ENCODE data around the gene TMEM260.

The TMEM260 gene

GRCh38 chr14:56579345-56580220 is at the start of gene TMEM260:
Gene TMEM260 (plus strand): TSS chr14:56579798. CDS start chr14:56579915, 117 bp downstream.
- DNase-seq (ENCODE audit: low read depth): peak; percentile 85

DNA sequence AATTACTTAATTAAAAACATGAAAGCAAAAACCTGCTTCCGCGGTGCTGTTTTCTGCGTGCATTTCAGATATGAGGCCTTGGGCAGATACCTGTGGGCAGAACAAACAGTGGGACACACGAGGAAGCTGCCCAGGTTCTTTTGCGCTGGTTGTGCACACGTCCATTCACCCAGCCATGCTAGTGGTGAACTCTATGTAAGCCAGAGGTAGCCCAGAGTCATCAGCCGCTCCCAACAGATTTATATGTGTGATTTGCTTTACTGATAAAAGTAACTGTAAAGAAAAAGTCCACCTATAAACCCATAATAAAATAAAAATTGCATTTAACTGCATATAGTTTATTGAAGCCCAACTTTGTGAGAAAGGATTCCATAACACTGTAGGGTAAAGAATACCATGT is 47.1 kb upstream of the TMEM260 start:
- no peak for DNase-seq (ENCODE audit: low read depth)

DNA sequence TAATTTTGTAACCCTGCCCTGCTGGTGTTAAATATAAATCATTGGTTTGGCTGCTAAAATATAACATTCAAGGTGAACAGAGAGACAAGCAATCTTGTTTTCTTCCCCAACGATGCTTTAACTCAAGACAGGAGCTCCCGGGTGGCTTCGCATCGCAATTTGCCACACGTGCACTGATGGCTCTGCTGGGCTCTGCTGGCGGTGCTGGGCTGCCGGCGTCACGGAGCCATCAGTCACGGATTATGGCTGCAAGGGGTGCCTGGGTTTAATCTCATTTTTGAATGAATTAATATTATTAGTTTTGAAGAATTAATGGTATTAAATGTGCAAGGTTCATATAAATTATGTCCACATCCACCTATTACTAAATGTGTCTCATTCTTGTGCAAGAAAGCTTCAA is 44.9 kb upstream of the TMEM260 start:
- no peak for DNase-seq (ENCODE audit: low read depth)

- no peak for DNase-seq (ENCODE audit: low read depth)
Measured at GRCh38 chr14:56539862-56540261, 39.7 kb upstream of the TMEM260 start.

DNA sequence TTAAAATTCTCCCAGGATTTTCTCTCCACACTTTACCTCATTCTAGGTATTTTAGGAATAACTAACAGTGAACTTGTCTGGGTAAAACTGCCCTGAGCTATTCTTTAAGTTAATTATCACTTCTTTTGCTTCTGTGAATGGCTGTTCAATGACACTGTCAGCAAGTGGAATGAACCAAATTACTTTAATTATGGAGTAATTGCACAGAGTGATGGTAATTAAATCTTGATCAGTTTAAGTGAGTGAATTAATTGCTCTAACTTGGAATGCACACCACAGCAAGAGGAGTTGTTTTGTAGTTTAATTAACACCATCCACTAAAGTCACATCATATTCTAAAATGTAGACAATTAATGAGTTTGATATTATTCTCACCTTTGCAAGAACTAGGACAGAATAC is 36.2 kb upstream of the TMEM260 start:
- no peak for DNase-seq (ENCODE audit: low read depth)

DNA sequence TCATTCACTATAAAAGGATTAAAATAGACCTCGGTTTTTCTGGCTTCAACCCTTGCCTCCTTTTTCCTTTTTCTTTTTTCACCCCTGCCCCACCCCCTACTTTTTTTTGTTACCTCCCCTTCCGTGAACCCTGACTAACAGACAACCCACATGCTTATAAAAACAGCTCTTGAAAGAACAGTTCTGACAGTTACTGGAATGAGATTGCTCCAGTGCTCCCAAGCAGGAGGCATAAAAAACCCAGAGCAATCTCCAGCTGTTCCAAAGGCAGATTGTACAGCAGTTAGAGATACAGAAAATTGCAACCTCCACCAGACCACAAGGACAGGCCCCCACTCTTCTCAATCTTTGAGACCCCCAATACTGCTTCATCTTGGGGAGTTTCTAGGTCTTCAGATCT is 29.9 kb upstream of the TMEM260 start:
- DNase-seq (ENCODE audit: low read depth): no peak

DNA sequence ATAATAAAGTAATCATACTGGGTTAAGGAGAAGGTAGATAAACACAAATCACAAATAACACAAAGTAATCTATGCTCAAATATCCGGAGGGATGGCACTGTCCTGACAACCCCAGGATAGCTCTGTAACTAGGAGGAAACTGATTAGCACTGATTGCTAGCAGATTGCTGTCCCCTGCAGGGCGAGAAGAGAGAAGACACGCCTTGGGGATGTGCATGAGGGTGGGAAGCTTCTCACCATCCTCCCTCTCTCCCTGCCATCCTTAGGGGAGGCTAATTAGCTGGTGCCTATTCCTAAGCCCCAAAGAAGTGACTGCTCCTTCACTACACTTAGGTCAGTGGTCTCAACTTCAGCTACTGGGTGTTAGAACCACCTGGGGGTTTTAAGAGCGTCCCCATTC is 27.0 kb upstream of the TMEM260 start:
- no peak for DNase-seq (ENCODE audit: low read depth)

DNA sequence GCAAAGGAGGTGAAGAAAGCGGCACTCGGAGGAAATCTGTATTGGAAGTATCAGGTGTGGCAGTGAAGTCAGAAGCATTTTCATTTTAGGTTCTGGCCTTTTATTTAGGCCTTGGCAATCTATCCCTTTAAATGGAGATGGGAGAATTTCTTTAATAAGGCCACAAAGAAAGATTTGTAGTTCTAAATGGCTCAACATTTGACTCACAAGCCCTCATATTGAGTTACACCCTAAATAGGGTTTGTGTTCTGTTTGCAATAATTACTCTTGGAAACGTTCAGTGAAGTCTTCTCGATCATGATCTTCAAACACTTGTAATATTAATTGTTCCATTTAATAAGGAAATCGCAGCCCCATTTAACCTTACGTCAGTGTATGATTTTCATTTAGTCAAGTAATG is 25.3 kb upstream of the TMEM260 start:
- no peak for DNase-seq (ENCODE audit: low read depth)

GRCh38 chr14:56555921-56556570 is 23.6 kb upstream of the TMEM260 start:
- peak; percentile 40 for DNase-seq (ENCODE audit: low read depth)

DNA sequence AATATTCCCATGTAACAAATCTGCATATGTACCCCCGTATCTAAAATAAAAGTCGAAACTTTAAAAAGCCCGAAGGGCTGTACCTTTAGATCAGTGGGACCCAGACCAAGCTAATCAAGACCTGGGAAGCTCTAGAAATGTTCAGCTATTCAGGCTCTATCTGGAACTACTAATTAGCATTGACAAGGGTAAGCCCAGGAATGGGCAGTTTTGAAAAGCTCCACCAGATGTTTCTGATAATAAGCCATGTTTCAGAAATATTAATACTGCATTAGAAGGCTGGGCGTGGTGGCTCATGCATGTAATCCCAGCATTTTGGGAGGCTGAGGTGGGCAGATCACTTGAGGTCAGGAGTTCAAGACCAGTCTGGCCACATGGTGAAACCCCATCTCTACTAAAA is 20.4 kb upstream of the TMEM260 start:
- no peak for DNase-seq (ENCODE audit: low read depth)

DNA sequence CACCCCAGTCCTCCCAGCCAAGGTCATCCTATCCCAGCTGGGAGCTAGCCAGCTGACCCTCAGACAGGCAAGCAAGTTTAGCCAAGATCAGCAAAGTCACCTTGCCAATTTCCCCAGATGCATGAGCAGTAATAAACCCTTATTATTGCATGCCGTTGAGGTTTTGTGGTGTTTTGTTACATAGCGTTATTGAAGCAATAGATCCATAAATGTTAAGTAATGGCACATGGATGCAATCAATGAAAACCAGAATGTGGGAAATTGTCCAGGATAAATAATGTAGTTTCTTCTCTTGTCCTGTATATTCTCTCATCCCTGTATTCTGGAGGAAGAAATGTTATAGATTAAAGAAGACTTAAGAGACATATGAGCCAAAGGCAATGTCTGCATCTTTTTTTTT is 18.0 kb upstream of the TMEM260 start:
- DNase-seq (ENCODE audit: low read depth): peak; percentile 75

GRCh38 chr14:56562883-56563282 is 16.7 kb upstream of the TMEM260 start:
- no peak for DNase-seq (ENCODE audit: low read depth)

DNA sequence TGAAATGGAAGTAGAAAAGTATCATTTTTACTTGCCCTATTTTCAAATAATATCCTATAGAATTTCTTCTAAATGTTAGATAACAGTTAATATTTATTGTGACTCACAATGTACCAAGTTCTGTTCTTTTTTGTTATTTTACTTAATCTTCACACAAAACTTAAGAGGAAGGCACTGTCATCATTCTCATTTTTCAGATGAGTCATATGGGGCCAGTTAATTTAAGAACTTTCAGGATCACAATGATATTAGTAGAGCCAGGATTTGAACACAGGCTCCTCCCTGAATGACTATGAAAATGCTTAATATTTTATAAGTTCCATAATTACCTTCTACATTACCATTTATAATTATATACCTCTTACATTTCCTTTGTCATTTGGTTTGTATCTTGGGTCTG is 10.4 kb upstream of the TMEM260 start:
- DNase-seq (ENCODE audit: low read depth): no peak

DNA sequence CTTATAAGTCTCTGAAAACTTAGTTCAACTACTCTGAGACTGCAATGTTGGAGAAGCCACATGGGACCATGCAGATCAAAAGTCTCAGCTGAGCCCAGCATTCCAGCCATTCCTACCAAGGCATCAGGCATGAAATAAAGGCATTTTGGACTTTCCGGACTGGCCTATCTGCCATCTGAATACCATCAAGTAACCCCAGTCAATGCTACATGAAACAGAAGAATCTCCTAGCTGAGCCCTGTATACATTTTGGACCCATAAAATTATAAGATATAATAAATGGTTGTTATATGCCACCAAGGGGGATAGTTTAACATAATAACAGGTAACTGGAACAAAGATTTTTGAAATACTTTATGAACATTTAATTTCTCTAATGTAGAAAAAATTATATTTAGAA is 9.3 kb upstream of the TMEM260 start:
- no peak for DNase-seq (ENCODE audit: low read depth)

GRCh38 chr14:56580221-56580711 is 668 bp downstream of the TMEM260 start:
- DNase-seq (ENCODE audit: low read depth): no peak

DNA sequence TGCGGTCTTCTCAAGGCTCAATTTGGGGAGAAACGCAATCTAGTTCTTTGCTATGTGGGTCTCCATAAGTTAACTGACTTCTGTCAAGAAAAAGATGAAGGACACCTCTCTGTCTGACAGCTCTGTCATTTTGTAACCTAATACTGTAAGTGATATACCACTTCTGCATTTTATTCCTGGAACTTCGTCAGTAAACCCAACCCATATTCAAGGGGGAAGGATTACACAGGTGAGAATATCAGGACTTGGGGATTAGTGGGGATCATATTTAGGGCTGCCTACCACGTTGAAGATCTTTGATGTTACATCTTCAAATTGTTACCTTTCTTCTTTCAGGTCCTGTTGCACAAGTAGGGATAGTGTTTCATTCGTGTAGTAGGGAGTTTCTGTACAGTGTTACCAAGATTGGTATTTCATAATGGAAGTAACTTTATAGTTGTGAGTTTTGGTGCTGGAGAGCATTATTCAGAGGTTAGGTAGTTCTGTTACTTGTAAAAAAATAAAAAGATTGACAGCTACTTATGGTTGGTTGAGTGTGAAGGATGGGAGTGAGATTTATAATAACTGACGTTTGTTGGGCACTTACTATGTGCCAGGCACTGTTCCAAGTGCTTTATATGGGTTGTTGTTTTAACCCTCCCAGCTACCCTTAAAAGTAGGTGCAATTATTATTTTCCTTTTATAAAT is 1.6 kb downstream of the TMEM260 start:
- DNase-seq (ENCODE audit: low read depth): no peak

GRCh38 chr14:56585461-56586084 is 6.0 kb downstream of the TMEM260 start:
- DNase-seq (ENCODE audit: low read depth): peak; percentile 18

GRCh38 chr14:56587701-56588100 is 8.1 kb downstream of the TMEM260 start:
- no peak for DNase-seq (ENCODE audit: low read depth)

- no peak for DNase-seq (ENCODE audit: low read depth)
Measured at GRCh38 chr14:56590535-56590960, 10.9 kb downstream of the TMEM260 start.

- DNase-seq (ENCODE audit: low read depth): no peak
Measured at GRCh38 chr14:56592746-56593544, 13.3 kb downstream of the TMEM260 start.

- DNase-seq (ENCODE audit: low read depth): no peak
Measured at GRCh38 chr14:56594428-56594827, 14.8 kb downstream of the TMEM260 start.
